IMR-90 (cell line): ENCODE data around the gene MIER2. TPM values are rescaled to one million over a fixed set of nuclear protein-coding genes. Genes with fewer than 3 reads are reported as not detected.

Experiments
- ATAC-seq: fragments of 200-7000 bp; cut with Tn5 transposase; 2 replicates; pipeline ENCODE4 v1.9.1; 2020; ENCODE audit warnings: low read depth, mild to moderate bottlenecking, moderate library complexity
- BruUV-seq: library from RNA; stranded (reverse); fragments of 400-500 nt; replicated peaks from 2 replicates; lab custom pipeline; 2021; lab: Mats Ljungman, UMichigan
- CTCF ChIA-PET: fragments of 300-600 bp; formaldehyde crosslinking; extraction: SDS; loops from one replicate; lab custom pipeline; 2021; ENCODE audit warnings: antibody characterized with exemption; lab: Yijun Ruan, JAX
- POLR2A ChIA-PET: fragments of 300-600 bp; sonication (Branson Sonifier 250); formaldehyde crosslinking; loops from one replicate; lab custom pipeline; 2022; ENCODE audit warnings: antibody characterized with exemption; ENCODE audit not compliant: unreplicated experiment; lab: Charles Lee
- DNase-seq: peaks from one replicate; pipeline ENCODE4 v3.0.0; 2013
- H2AFZ ChIP-seq: replicated peaks from 2 replicates; pipeline ENCODE3; 2013; ENCODE audit warnings: low read length, mild to moderate bottlenecking; ENCODE audit not compliant: poor library complexity
- H2AK5ac ChIP-seq: 2 replicates; pipeline ENCODE4 v1.6.1; 2013; ENCODE audit warnings: low read depth, low read length, inconsistent platforms
- H2AK9ac ChIP-seq: replicated peaks from 2 replicates; pipeline ENCODE3; 2013; ENCODE audit warnings: mild to moderate bottlenecking, low read depth, low read length, moderate library complexity; ENCODE audit not compliant: poor library complexity
- H2BK120ac ChIP-seq: 2 replicates; pipeline ENCODE4 v1.6.1; 2013; ENCODE audit warnings: low read depth, low read length, inconsistent platforms
- H2BK15ac ChIP-seq: 3 replicates; pipeline ENCODE4 v1.6.1; 2013; ENCODE audit warnings: low read depth, low read length, inconsistent platforms
- H2BK20ac ChIP-seq: 2 replicates; pipeline ENCODE4 v1.6.1; 2013; ENCODE audit warnings: low read depth, mild to moderate bottlenecking, inconsistent platforms, low read length, moderate library complexity
- H2BK5ac ChIP-seq: 2 replicates; pipeline ENCODE4 v1.6.1; 2013; ENCODE audit warnings: mild to moderate bottlenecking, low read depth, low read length, inconsistent platforms; ENCODE audit not compliant: poor library complexity, severe bottlenecking
- H3K14ac ChIP-seq: replicated peaks from 2 replicates; pipeline ENCODE4 v1.6.1; 2013; ENCODE audit warnings: low read depth, low read length, inconsistent platforms
- H3K18ac ChIP-seq: 2 replicates; pipeline ENCODE4 v1.6.1; 2013; ENCODE audit warnings: low read depth, low read length, control low read depth
- H3K23ac ChIP-seq: 2 replicates; pipeline ENCODE4 v1.6.1; 2013; ENCODE audit warnings: low read depth, low read length, inconsistent platforms
- H3K27ac ChIP-seq: 2 replicates; pipeline ENCODE4 v1.5.1; 2013; ENCODE audit warnings: mild to moderate bottlenecking, control low read depth, low read length; ENCODE audit not compliant: insufficient read depth
- H3K27me3 ChIP-seq: 2 replicates; pipeline ENCODE4 v1.6.1; 2013; ENCODE audit warnings: low read length; ENCODE audit not compliant: control insufficient read depth, insufficient read depth
- H3K36me3 ChIP-seq: 2 replicates; pipeline ENCODE4 v1.6.1; 2013; ENCODE audit warnings: low read length, mixed read lengths; ENCODE audit not compliant: control insufficient read depth, insufficient read depth
- H3K4ac ChIP-seq: 2 replicates; pipeline ENCODE4 v1.6.1; 2013; ENCODE audit warnings: low read depth, low read length, inconsistent platforms
- H3K4me1 ChIP-seq: 2 replicates; pipeline ENCODE4 v1.6.1; 2013; ENCODE audit warnings: low read length, mixed read lengths; ENCODE audit not compliant: control insufficient read depth, insufficient read depth
- H3K4me2 ChIP-seq: 2 replicates; pipeline ENCODE4 v1.6.1; 2013; ENCODE audit warnings: low read depth, mild to moderate bottlenecking, control low read depth, low read length, moderate library complexity
- H3K4me3 ChIP-seq: 2 replicates; pipeline ENCODE4 v1.5.1; 2013; ENCODE audit warnings: low read depth, mild to moderate bottlenecking, control low read depth, low read length, moderate library complexity; ENCODE audit not compliant: insufficient read depth
- H3K56ac ChIP-seq: 2 replicates; pipeline ENCODE4 v1.6.1; 2013; ENCODE audit warnings: low read length, inconsistent platforms; ENCODE audit not compliant: insufficient read depth; ENCODE audit errors: extremely low read depth
- H3K79me1 ChIP-seq, 2 experiments: 2 replicates each; pipeline ENCODE4 v1.6.1; 2013; ENCODE audit warnings: low read length in 2 of 2, inconsistent platforms in 1 of 2, low read depth in 1 of 2
- H3K9ac ChIP-seq: 2 replicates; pipeline ENCODE4 v1.6.1; 2013; ENCODE audit warnings: low read depth, low read length, control low read depth
- H3K9me1 ChIP-seq: 2 replicates; pipeline ENCODE4 v1.6.1; 2013; ENCODE audit warnings: low read length, inconsistent platforms; ENCODE audit not compliant: insufficient read depth
- H3K9me3 ChIP-seq: 2 replicates; pipeline ENCODE4 v1.6.1; 2013; ENCODE audit warnings: low read length; ENCODE audit not compliant: control insufficient read depth, insufficient read depth
- H4K20me1 ChIP-seq: 2 replicates; pipeline ENCODE4 v1.6.1; 2013; ENCODE audit warnings: low read length, inconsistent platforms; ENCODE audit not compliant: insufficient read depth
- H4K5ac ChIP-seq: 2 replicates; pipeline ENCODE4 v1.6.1; 2013; ENCODE audit warnings: mild to moderate bottlenecking, low read depth, low read length, control low read depth
- H4K8ac ChIP-seq, 2 experiments: 2 replicates each; pipeline ENCODE4 v1.6.1; 2013; ENCODE audit warnings: low read depth in 2 of 2, low read length in 2 of 2, control low read depth in 1 of 2, inconsistent platforms in 1 of 2
- H4K91ac ChIP-seq: 2 replicates; pipeline ENCODE4 v1.6.1; 2013; ENCODE audit warnings: low read depth, low read length, inconsistent platforms; ENCODE audit not compliant: insufficient read depth
- BHLHE40 ChIP-seq: fragments of 150-350 bp; IDR thresholded peaks from 2 replicates; pipeline ENCODE4 v1.6.1; 2016; ENCODE audit warnings: mild to moderate bottlenecking, low read depth, low read length
- CEBPB ChIP-seq: IDR thresholded peaks from 2 replicates; pipeline ENCODE4 v1.6.1; 2012; ENCODE audit warnings: low read depth, low read length, improper control_type of control experiment
- CHD1 ChIP-seq: IDR thresholded peaks from 2 replicates; pipeline ENCODE4 v1.6.1; 2012; ENCODE audit warnings: low read depth, low read length, improper control_type of control experiment
- FOS ChIP-seq: fragments of 150-350 bp; IDR thresholded peaks from 2 replicates; pipeline ENCODE4 v1.6.1; 2016; ENCODE audit warnings: low read depth, low read length
- MAFK ChIP-seq: IDR thresholded peaks from 2 replicates; pipeline ENCODE4 v1.6.1; 2012; ENCODE audit warnings: low read depth, low read length, improper control_type of control experiment
- MAZ ChIP-seq: IDR thresholded peaks from 2 replicates; pipeline ENCODE4 v1.6.1; 2012; ENCODE audit warnings: low read depth, mild to moderate bottlenecking, low read length, improper control_type of control experiment, moderate library complexity, borderline replicate concordance
- MXI1 ChIP-seq: IDR thresholded peaks from 2 replicates; pipeline ENCODE4 v1.6.1; 2012; ENCODE audit warnings: low read depth, mild to moderate bottlenecking, low read length, moderate library complexity, borderline replicate concordance
- NFE2L2 ChIP-seq: fragments of 150-350 bp; IDR thresholded peaks from 2 replicates; pipeline ENCODE4 v1.6.1; 2016; ENCODE audit warnings: low read depth, mild to moderate bottlenecking, low read length
- POLR2A ChIP-seq: IDR thresholded peaks from 2 replicates; pipeline ENCODE4 v1.6.1; 2012; ENCODE audit warnings: mild to moderate bottlenecking, low read depth, low read length
- RAD21 ChIP-seq: IDR thresholded peaks from 2 replicates; pipeline ENCODE4 v1.6.1; 2012; ENCODE audit warnings: low read length, improper control_type of control experiment
- RCOR1 ChIP-seq: IDR thresholded peaks from 2 replicates; pipeline ENCODE4 v1.6.1; 2012; ENCODE audit warnings: mild to moderate bottlenecking, low read length, improper control_type of control experiment; ENCODE audit not compliant: insufficient replicate concordance
- RFX5 ChIP-seq: IDR thresholded peaks from 2 replicates; pipeline ENCODE4 v1.8.0; 2012; ENCODE audit warnings: low read depth, mild to moderate bottlenecking, low read length, moderate library complexity
- WGBS, 2 experiments: methylation state at CpG; one replicate each; pipeline versions ENCODE4 v1.1.5 to v1.1.7; 2013; ENCODE audit warnings: missing lambda C conversion rate in 2 of 2; ENCODE audit not compliant: insufficient read length in 1 of 2; ENCODE audit errors: extremely low coverage in 2 of 2; 5-methylcytosine and 5-hydroxymethylcytosine counted together
- dilution Hi-C: fragments of 300-500 bp; cut with HindIII; formaldehyde crosslinking; loops from one replicate; pipeline ENCODE4 v1.14.3; 2018; ENCODE audit warnings: low sequenced_read_pairs; ENCODE audit not compliant: unreplicated experiment
- in situ Hi-C: fragments of 300-500 bp; cut with MboI; formaldehyde crosslinking; loops from 3 replicates; pipeline ENCODE4 v1.14.3; 2019; ENCODE audit warnings: low sequenced_read_pairs, inconsistent platforms, mixed read lengths
- intact Hi-C: fragments of 100-400 bp; cut with micrococcal nuclease; formaldehyde crosslinking; loops from 2 replicates; pipeline ENCODE4 v1.10.0; 2022
- polyA plus RNA-seq, 3 experiments: library from polyadenylated mRNA; depleted of rRNA; stranded (reverse); fragments of >200 nt; gene quantifications; 2 replicates each; pipeline ENCODE4 v1.2.3, GENCODE V29; 2012; ENCODE audit warnings: low replicate concordance in 1 of 3
- total RNA-seq: library from RNA; depleted of rRNA; stranded (reverse); fragments of >200 nt; gene quantifications from 2 replicates; pipeline ENCODE4 v1.2.3, GENCODE V29; 2012
- TF ChIP-seq, protein P1 (sequence below): fragments of 150-350 bp; IDR thresholded peaks from 2 replicates; pipeline ENCODE4 v1.6.1; 2016; ENCODE audit warnings: low read depth, mild to moderate bottlenecking, low read length, moderate library complexity, borderline replicate concordance
- TF ChIP-seq, protein P2 (sequence below): conservative IDR thresholded peaks from 2 replicates; pipeline ENCODE4 v1.5.1; 2012; ENCODE audit warnings: mild to moderate bottlenecking, low read depth, low read length, improper control_type of control experiment
- TF ChIP-seq, protein P3 (sequence below): fragments of 150-350 bp; IDR thresholded peaks from 2 replicates; pipeline ENCODE4 v1.6.1; 2017; ENCODE audit warnings: mild to moderate bottlenecking, antibody characterized with exemption, low read length, low read depth

The MIER2 gene
- total and polyA plus RNA-seq, 2 of the 4 experiments (the other 2 are of a cell fraction) = 28.0 to 28.4 TPM

DNA sequence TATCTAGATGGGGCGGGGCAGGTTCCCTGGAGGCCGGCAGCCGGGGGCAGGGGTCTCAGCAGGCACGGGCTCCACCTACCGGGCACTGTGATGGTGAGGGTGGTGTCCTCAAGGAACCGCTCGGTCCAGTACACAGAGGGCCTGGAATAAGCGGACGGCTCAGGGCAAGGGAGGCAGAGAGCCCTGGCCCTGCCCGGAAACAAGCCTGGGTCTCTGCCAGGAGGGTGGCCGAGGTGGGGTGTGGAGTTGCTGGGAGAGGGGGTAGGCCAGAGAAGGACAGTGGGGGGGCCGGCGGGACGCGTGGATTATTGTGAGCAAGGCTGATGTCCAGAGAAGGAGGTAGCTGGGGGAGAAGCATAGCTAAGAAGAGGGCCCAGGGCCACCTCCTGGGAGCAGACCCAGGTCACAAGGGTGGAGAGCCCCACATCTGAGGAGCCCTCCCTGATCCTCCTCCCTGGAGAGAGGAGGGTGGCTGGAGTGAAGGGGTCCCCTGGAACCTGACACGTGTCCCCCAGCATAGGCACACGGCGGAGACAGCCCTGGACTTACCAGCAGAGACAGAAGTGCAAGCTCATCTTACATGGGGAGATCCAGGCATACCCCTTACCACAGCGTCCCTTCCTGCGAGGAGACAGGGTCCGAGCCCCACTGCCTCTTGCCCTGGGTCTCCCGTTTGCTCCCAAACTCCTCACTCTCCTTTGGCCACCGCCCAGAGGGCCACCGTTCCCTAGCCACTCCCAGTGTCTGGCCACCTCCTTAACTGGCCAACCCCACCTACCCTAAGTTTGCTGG lies 29.0 kb upstream of the MIER2 start:
- Histone ChIP-seq H2BK20ac (no peak overlapping the region), H3K4me2 (no peak overlapping the region), H3K9me3 (no peaks in the 10 kb centered on the region), H2AK5ac (no peak overlapping the region), H2AK9ac (no peak overlapping the region), H4K8ac (no peak overlapping the region), H3K27me3 (peaks cover 57% of the 10 kb centered on the region), H3K27ac (no peak overlapping the region), H3K4me1 (peaks cover 1% of the 10 kb centered on the region; the same call in 1 of the 2 replicates), H3K4me3 (no peak overlapping the region), H2AFZ (peak overlapping the region; percentile 21), H2BK120ac (no peak overlapping the region), H2BK5ac (no peak overlapping the region), H4K20me1 (no peaks in the 10 kb centered on the region), H3K9me1 (no peaks in the 10 kb centered on the region), H3K14ac (no peak overlapping the region), H3K23ac (no peak overlapping the region), H3K18ac (no peak overlapping the region), H3K9ac (no peak overlapping the region), H3K79me1 (no peaks in the 10 kb centered on the region), H3K36me3 (no peaks in the 10 kb centered on the region), H4K91ac (no peak overlapping the region), H2BK15ac (no peak overlapping the region), H3K4ac (no peak overlapping the region), H4K5ac (no peak overlapping the region), H3K56ac (no peak overlapping the region)
- BruUV-seq = no TSS peak
- 79% methylated on average over 10 of the region's 24 CpGs; no CpG with 5 or more reads in 1 of the 2 experiments for whole genome bisulfite sequencing, 2 experiments
- ChIA-PET POLR2A (no interaction called here), CTCF (no interaction called here)
- DNase-seq = no peak
- in situ Hi-C loops (no loop called here), intact Hi-C loops (no loop called here), dilution Hi-C loops (no loop called here)
- no peak for ATAC-seq
- TF ChIP-seq, protein P1, sequence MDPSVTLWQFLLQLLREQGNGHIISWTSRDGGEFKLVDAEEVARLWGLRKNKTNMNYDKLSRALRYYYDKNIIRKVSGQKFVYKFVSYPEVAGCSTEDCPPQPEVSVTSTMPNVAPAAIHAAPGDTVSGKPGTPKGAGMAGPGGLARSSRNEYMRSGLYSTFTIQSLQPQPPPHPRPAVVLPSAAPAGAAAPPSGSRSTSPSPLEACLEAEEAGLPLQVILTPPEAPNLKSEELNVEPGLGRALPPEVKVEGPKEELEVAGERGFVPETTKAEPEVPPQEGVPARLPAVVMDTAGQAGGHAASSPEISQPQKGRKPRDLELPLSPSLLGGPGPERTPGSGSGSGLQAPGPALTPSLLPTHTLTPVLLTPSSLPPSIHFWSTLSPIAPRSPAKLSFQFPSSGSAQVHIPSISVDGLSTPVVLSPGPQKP = no peak
- TF ChIP-seq BHLHE40 (no peak), NFE2L2 (no peak), RCOR1 (no peak), RFX5 (no peak), CEBPB (no peak), POLR2A (no peak), RAD21 (no peak), MAZ (no peak), CHD1 (no peak), MXI1 (no peak), FOS (no peak), MAFK (no peak)
- TF ChIP-seq, protein P2, sequence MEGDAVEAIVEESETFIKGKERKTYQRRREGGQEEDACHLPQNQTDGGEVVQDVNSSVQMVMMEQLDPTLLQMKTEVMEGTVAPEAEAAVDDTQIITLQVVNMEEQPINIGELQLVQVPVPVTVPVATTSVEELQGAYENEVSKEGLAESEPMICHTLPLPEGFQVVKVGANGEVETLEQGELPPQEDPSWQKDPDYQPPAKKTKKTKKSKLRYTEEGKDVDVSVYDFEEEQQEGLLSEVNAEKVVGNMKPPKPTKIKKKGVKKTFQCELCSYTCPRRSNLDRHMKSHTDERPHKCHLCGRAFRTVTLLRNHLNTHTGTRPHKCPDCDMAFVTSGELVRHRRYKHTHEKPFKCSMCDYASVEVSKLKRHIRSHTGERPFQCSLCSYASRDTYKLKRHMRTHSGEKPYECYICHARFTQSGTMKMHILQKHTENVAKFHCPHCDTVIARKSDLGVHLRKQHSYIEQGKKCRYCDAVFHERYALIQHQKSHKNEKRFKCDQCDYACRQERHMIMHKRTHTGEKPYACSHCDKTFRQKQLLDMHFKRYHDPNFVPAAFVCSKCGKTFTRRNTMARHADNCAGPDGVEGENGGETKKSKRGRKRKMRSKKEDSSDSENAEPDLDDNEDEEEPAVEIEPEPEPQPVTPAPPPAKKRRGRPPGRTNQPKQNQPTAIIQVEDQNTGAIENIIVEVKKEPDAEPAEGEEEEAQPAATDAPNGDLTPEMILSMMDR = no peak
- TF ChIP-seq, protein P3, sequence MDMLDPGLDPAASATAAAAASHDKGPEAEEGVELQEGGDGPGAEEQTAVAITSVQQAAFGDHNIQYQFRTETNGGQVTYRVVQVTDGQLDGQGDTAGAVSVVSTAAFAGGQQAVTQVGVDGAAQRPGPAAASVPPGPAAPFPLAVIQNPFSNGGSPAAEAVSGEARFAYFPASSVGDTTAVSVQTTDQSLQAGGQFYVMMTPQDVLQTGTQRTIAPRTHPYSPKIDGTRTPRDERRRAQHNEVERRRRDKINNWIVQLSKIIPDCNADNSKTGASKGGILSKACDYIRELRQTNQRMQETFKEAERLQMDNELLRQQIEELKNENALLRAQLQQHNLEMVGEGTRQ = no peak
